Measurements from ENCODE around the gene CPLX4. TPM values are rescaled to one million over a fixed set of nuclear protein-coding genes. Genes with fewer than 3 reads are reported as not detected.
A peak's percentile ranks its signal among the peaks of the same experiment; 100 is the strongest.

Gene CPLX4
- total RNA-seq, 1 donor from 2014 or later, result 2.2 TPM

DNA sequence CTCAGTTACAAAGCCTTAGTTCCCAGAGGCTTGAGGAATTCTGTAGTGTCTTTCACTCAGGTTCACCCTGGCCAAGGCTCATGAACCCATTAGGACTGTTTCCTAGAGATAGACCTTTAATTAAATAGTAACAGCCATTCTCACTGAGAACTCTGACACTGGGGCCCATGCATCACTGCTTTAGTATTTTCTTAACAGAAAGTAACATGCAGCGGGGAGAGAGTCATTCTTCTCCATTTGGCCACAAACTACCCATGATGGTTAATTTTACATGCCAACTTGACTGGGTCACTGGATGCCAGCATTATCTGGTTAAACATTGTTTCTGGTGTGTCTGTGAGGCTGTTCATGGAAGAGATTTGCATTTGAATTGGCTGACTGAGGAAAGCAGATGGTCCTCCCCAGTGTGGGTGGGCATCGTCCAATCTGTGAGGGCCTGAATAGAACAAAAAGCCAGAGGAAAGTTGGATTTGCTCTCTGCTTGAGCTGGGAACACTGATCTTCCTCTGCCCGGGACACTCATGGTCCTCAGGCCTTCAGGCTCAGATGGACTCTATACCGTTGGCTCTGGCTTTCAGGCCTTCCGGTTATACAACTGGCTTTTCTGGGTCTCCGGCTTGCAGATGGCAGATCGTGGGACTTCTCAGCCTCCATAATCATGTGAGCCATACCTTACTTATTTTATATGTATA lies 5.6 kb upstream of the CPLX4 start:
- Mint-ChIP-seq H3K27me3 (ENCODE audit: insufficient read depth, low read depth) (peaks cover 4% of the 10 kb centered on the region), H3K27ac (no peak overlapping the region), H3K36me3 (peaks cover 29% of the 10 kb centered on the region), H3K4me1 (peaks cover 2% of the 10 kb centered on the region), H3K9me3 (no peaks in the 10 kb centered on the region), H3K4me3 (no peak overlapping the region)
- Histone ChIP-seq H3K27me3 (no peaks in the 10 kb centered on the region), H3F3A (ENCODE audit: low read depth) (peaks cover 48% of the 10 kb centered on the region), H4K20me1 (ENCODE audit: low read depth) (no peaks in the 10 kb centered on the region), H3K36me3 (peaks cover 32% of the 10 kb centered on the region), H3K79me2 (ENCODE audit: low read depth) (no peaks in the 10 kb centered on the region), H3K27ac (peak overlapping the region; percentile 27), H3K9ac (no peak overlapping the region), H3K9me3 (ENCODE audit: low read depth) (no peaks in the 10 kb centered on the region), H3K4me2 (no peak overlapping the region), H3K4me1 (peaks cover 12% of the 10 kb centered on the region), H2AFZ (replicated peaks) (no peak overlapping the region), H3K4me3 (no peak overlapping the region)
- peak; percentile 26 for DNase-seq (ENCODE audit: low spot score)
- TF ChIP-seq, protein P1, sequence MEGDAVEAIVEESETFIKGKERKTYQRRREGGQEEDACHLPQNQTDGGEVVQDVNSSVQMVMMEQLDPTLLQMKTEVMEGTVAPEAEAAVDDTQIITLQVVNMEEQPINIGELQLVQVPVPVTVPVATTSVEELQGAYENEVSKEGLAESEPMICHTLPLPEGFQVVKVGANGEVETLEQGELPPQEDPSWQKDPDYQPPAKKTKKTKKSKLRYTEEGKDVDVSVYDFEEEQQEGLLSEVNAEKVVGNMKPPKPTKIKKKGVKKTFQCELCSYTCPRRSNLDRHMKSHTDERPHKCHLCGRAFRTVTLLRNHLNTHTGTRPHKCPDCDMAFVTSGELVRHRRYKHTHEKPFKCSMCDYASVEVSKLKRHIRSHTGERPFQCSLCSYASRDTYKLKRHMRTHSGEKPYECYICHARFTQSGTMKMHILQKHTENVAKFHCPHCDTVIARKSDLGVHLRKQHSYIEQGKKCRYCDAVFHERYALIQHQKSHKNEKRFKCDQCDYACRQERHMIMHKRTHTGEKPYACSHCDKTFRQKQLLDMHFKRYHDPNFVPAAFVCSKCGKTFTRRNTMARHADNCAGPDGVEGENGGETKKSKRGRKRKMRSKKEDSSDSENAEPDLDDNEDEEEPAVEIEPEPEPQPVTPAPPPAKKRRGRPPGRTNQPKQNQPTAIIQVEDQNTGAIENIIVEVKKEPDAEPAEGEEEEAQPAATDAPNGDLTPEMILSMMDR (IDR thresholded peaks at IDR 0.05), result no peak
- TF ChIP-seq EZH2 (IDR thresholded peaks at IDR 0.05) (no peak), EZH2phosphoT487 (IDR thresholded peaks at IDR 0.05) (no peak)

DNA sequence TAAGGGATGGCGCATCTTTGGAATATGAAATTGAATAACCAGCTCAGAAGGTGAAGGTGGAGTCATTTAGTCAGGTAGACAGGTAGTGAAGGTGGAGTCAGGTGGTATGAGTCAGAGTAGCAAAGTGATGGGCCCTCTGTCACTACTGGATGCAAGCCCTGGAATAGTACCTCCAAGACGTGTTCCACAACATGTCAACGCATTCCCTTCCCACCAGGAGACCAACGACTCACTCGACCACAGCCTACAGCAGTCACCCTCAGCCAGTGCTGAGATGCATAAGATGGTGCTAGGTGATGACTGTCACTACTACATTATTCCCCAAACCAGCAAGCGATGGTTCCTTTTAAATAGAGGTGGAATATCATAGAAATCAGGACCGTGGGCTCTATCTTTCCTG lies 6.8 kb downstream of the CPLX4 start:
- no peak overlapping the region for H3K4me3 ChIP-seq
- no peak overlapping the region for H3K4me3 Mint-ChIP-seq

DNA sequence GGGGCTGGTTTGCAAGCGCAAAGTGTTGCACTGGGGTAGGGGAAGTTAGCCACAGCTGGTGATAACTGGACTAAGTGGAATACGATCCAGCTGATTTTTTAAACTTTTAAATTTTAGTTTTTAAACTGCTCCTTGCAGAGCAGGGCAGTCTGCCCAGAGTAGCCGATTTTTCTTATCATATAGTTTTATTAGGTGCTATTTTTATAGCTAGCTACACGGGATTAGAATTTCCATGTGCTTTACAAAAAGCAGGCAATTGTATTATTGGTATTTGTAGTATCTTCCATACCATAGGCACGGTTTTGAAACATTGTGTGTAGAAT lies 9.6 kb downstream of the CPLX4 start:
- Mint-ChIP-seq H3K36me3 (no peaks in the 10 kb centered on the region), H3K9me3 (no peaks in the 10 kb centered on the region), H3K4me1 (peaks cover 2% of the 10 kb centered on the region), H3K4me3 (no peak overlapping the region), H3K27ac (no peak overlapping the region), H3K27me3 (ENCODE audit: insufficient read depth, low read depth) (peaks cover 13% of the 10 kb centered on the region)
- H2AFZ ChIP-seq (replicated peaks), result peak overlapping the region; percentile 64
- no peaks in the 10 kb centered on the region for H4K20me1 ChIP-seq (ENCODE audit: low read depth)
- TF ChIP-seq EZH2 (IDR thresholded peaks at IDR 0.05), result no peak
- TF ChIP-seq, protein P1 (IDR thresholded peaks at IDR 0.05), result no peak
- TF ChIP-seq EZH2phosphoT487 (IDR thresholded peaks at IDR 0.05), result no peak
- no peaks in the 10 kb centered on the region for H3K9me3 ChIP-seq (ENCODE audit: low read depth)
- peaks cover 17% of the 10 kb centered on the region for H3F3A ChIP-seq (ENCODE audit: low read depth)
- peak overlapping the region; percentile 26 for H3K4me3 ChIP-seq
- H3K36me3 ChIP-seq, result no peaks in the 10 kb centered on the region
- H3K9ac ChIP-seq, result no peak overlapping the region
- DNase-seq (ENCODE audit: low spot score), result no peak
- no peaks in the 10 kb centered on the region for H3K79me2 ChIP-seq (ENCODE audit: low read depth)
- peak overlapping the region; percentile 68 for H3K4me2 ChIP-seq
- H3K27ac ChIP-seq, result no peak overlapping the region
- H3K27me3 ChIP-seq, result peaks cover 50% of the 10 kb centered on the region
- peaks cover 13% of the 10 kb centered on the region for H3K4me1 ChIP-seq

More for the DNA sequence above, 6.8 kb downstream of the CPLX4 start:
- Histone ChIP-seq H3K79me2 (ENCODE audit: low read depth) (no peaks in the 10 kb centered on the region), H3K27ac (no peak overlapping the region), H3F3A (ENCODE audit: low read depth) (peaks cover 15% of the 10 kb centered on the region), H3K4me1 (peaks cover 22% of the 10 kb centered on the region), H4K20me1 (ENCODE audit: low read depth) (no peaks in the 10 kb centered on the region), H3K9me3 (ENCODE audit: low read depth) (no peaks in the 10 kb centered on the region), H2AFZ (replicated peaks) (no peak overlapping the region), H3K27me3 (peaks cover 36% of the 10 kb centered on the region), H3K9ac (no peak overlapping the region), H3K4me2 (no peak overlapping the region), H3K36me3 (no peaks in the 10 kb centered on the region)
- Mint-ChIP-seq H3K9me3 (no peaks in the 10 kb centered on the region), H3K27ac (no peak overlapping the region), H3K36me3 (no peaks in the 10 kb centered on the region), H3K27me3 (ENCODE audit: insufficient read depth, low read depth) (peaks cover 6% of the 10 kb centered on the region), H3K4me1 (peaks cover 2% of the 10 kb centered on the region)
- TF ChIP-seq EZH2 (IDR thresholded peaks at IDR 0.05) (no peak), EZH2phosphoT487 (IDR thresholded peaks at IDR 0.05) (no peak)
- TF ChIP-seq, protein P1 (IDR thresholded peaks at IDR 0.05), result no peak
- DNase-seq (ENCODE audit: low spot score), result no peak
